Measurements from ENCODE around the gene ACOT13. TPM values are rescaled to one million over a fixed set of nuclear protein-coding genes. Genes with fewer than 3 reads are reported as not detected.

The ACOT13 gene
- total and polyA plus RNA-seq, 2 of the 4 experiments (the other 2 are of a cell fraction): 3.6 to 25.7 TPM

GRCh38 chr6:24646771-24647170, 20.1 kb upstream of the ACOT13 start:
- H3K36me3 ChIP-seq (ENCODE audit: control insufficient read depth, insufficient read depth, low read length): peaks cover 2% of the 10 kb centered on the region
- WGBS, 2 experiments (ENCODE audit: extremely low coverage in 2 of 2, insufficient read length in 1 of 2): 89% methylated on average over 3 of the region's 8 CpGs; no CpG with 5 or more reads in 1 of the 2 experiments
- no peaks in the 10 kb centered on the region for H3K79me1 ChIP-seq (ENCODE audit: low read depth in 1 of 2, low read length in 2 of 2)
- H3K4me1 ChIP-seq (ENCODE audit: control insufficient read depth, insufficient read depth, low read length): no peaks in the 10 kb centered on the region
- no peak overlapping the region for H3K56ac ChIP-seq (ENCODE audit: extremely low read depth, insufficient read depth, low read length)
- peaks cover 11% of the 10 kb centered on the region for H3K27me3 ChIP-seq (ENCODE audit: control insufficient read depth, insufficient read depth, low read length)
- no peaks in the 10 kb centered on the region for H4K20me1 ChIP-seq (ENCODE audit: insufficient read depth, low read length)
- no peak overlapping the region for H4K8ac ChIP-seq (ENCODE audit: low read depth in 2 of 2, low read length in 2 of 2)
- no peak overlapping the region for H3K4me3 ChIP-seq (ENCODE audit: insufficient read depth, low read depth, low read length)
- no peak overlapping the region for H2BK5ac ChIP-seq (ENCODE audit: low read depth, low read length, poor library complexity, severe bottlenecking)
- H2BK20ac ChIP-seq (ENCODE audit: low read depth, low read length): no peak overlapping the region
- no peak overlapping the region for H2BK15ac ChIP-seq (ENCODE audit: low read depth, low read length)
- no peak overlapping the region for H3K18ac ChIP-seq (ENCODE audit: low read depth, low read length)
- DNase-seq (peak; percentile 12), ATAC-seq (ENCODE audit: low read depth) (no peak)
- no peak overlapping the region for H2AFZ ChIP-seq (replicated peaks; ENCODE audit: low read length, poor library complexity)
- H2BK120ac ChIP-seq (ENCODE audit: low read depth, low read length): no peak overlapping the region
- no peak overlapping the region for H2AK5ac ChIP-seq (ENCODE audit: low read depth, low read length)
- no peaks in the 10 kb centered on the region for H3K9me3 ChIP-seq (ENCODE audit: control insufficient read depth, insufficient read depth, low read length)
- in situ Hi-C loops (cut with MboI; ENCODE audit: low sequenced_read_pairs) (no loop called here), intact Hi-C loops (cut with micrococcal nuclease) (no loop called here), dilution Hi-C loops (cut with HindIII; ENCODE audit: low sequenced_read_pairs, unreplicated experiment) (no loop called here)
- POLR2A ChIA-PET (ENCODE audit: unreplicated experiment): no interaction called here
- no TSS peak for BruUV-seq (replicated peaks)
- H4K91ac ChIP-seq (ENCODE audit: insufficient read depth, low read depth, low read length): no peak overlapping the region
- no peak overlapping the region for H2AK9ac ChIP-seq (replicated peaks; ENCODE audit: low read depth, low read length, poor library complexity)
- H3K4ac ChIP-seq (ENCODE audit: low read depth, low read length): no peak overlapping the region
- CTCF ChIA-PET: no interaction called here
- no peak overlapping the region for H3K9ac ChIP-seq (ENCODE audit: low read depth, low read length)
- H3K27ac ChIP-seq (ENCODE audit: insufficient read depth, low read length): no peak overlapping the region
- H3K4me2 ChIP-seq (ENCODE audit: low read depth, low read length): no peak overlapping the region
- no peaks in the 10 kb centered on the region for H3K9me1 ChIP-seq (ENCODE audit: insufficient read depth, low read length)
- H3K23ac ChIP-seq (ENCODE audit: low read depth, low read length): no peak overlapping the region
- no peak overlapping the region for H4K5ac ChIP-seq (ENCODE audit: low read depth, low read length)
- H3K14ac ChIP-seq (replicated peaks; ENCODE audit: low read depth, low read length): no peak overlapping the region
- TF ChIP-seq MXI1 (IDR thresholded peaks at IDR 0.05; ENCODE audit: borderline replicate concordance, low read depth, low read length) (no peak), SMC3 (IDR thresholded peaks at IDR 0.05; ENCODE audit: low read depth, low read length) (no peak), CEBPB (IDR thresholded peaks at IDR 0.05; ENCODE audit: low read depth, low read length) (no peak), BHLHE40 (IDR thresholded peaks at IDR 0.05; ENCODE audit: low read depth, low read length) (no peak), NFE2L2 (IDR thresholded peaks at IDR 0.05; ENCODE audit: low read depth, low read length) (no peak), CTCF (conservative IDR thresholded peaks at IDR 0.05; ENCODE audit: low read depth, low read length) (no peak), RFX5 (IDR thresholded peaks at IDR 0.05; ENCODE audit: low read depth, low read length) (no peak), RCOR1 (IDR thresholded peaks at IDR 0.05; ENCODE audit: insufficient replicate concordance, low read length) (no peak), RAD21 (IDR thresholded peaks at IDR 0.05; ENCODE audit: low read length) (no peak)
